HG02798 (cell line): ENCODE data around the gene SIDT1.

Experiments used
- ATAC-seq: cut with Tn5 transposase; IDR thresholded peaks from one replicate; pipeline ENCODE4 v1.9.1; 2021; ENCODE audit warnings: mild to moderate bottlenecking; ENCODE audit not compliant: unreplicated experiment, poor library complexity

The SIDT1 gene

GRCh38 chr3:113668015-113668414 is 135.7 kb downstream of the SIDT1 start:
- ATAC-seq, result no peak

- no peak for ATAC-seq
Observed at GRCh38 chr3:113673593-113673992, 141.2 kb downstream of the SIDT1 start.

- no peak for ATAC-seq
Observed at GRCh38 chr3:113676261-113676660, 143.9 kb downstream of the SIDT1 start.

GRCh38 chr3:113677737-113678136 is 145.4 kb downstream of the SIDT1 start:
- ATAC-seq, result no peak

- no peak for ATAC-seq
Observed at GRCh38 chr3:113678773-113679172, 146.4 kb downstream of the SIDT1 start.
